Posterior vena cava (tissue), 2 donors: ENCODE results near the gene USP17L13. TPM values are rescaled to one million over a fixed set of nuclear protein-coding genes. Genes with fewer than 3 reads are reported as not detected.

Source experiments
- total RNA-seq, 2 donors: library from RNA; stranded (reverse); fragmentation: NEBNext Ultra II Directional; extraction: Animal tissue kit (Norgen Biotek cat#: 25700); gene quantifications; one replicate each; pipeline ENCODE4 v1.2.1, GENCODE V29; 2021
- donor health status: DM: yes; HTN: yes; CAD: no.
- donor health status: DM: yes; HTN: yes; CAD: no.

USP17L13 gene
- total RNA-seq, 2 donors from 2014 or later, result not detected

Other genes with a start within 250 kb of the USP17L13 start
- not detected for gene FAM90A26, start 54.5 kb upstream of the USP17L13 start, total RNA-seq
- gene USP17L10, start 14.2 kb upstream of the USP17L13 start, total RNA-seq, result not detected
- not detected for gene USP17L11, start 9.5 kb upstream of the USP17L13 start, total RNA-seq
- not detected for gene USP17L12, start 4.7 kb upstream of the USP17L13 start, total RNA-seq
- gene USP17L15, start 9.5 kb downstream of the USP17L13 start, total RNA-seq, result under 1 TPM in 1 of 2 donors, not detected in 1; 0.14 TPM
- gene USP17L17, start 19.0 kb downstream of the USP17L13 start, total RNA-seq, result not detected
- gene USP17L18, start 23.7 kb downstream of the USP17L13 start, total RNA-seq, result not detected
- gene USP17L19, start 28.5 kb downstream of the USP17L13 start, total RNA-seq, result not detected
- not detected for gene USP17L20, start 33.2 kb downstream of the USP17L13 start, total RNA-seq
- not detected for gene USP17L21, start 38.0 kb downstream of the USP17L13 start, total RNA-seq
- gene USP17L22, start 42.7 kb downstream of the USP17L13 start, total RNA-seq, result not detected
- gene USP17L24, start 100.3 kb downstream of the USP17L13 start, total RNA-seq, result not detected
- gene USP17L25, start 105.0 kb downstream of the USP17L13 start, total RNA-seq, result not detected
- not detected for gene USP17L26, start 109.8 kb downstream of the USP17L13 start, total RNA-seq
- not detected for gene USP17L5, start 114.5 kb downstream of the USP17L13 start, total RNA-seq
- not detected for gene USP17L27, start 119.3 kb downstream of the USP17L13 start, total RNA-seq
- gene USP17L28, start 124.0 kb downstream of the USP17L13 start, total RNA-seq, result not detected
- not detected for gene USP17L29, start 128.7 kb downstream of the USP17L13 start, total RNA-seq
- not detected for gene USP17L30, start 138.2 kb downstream of the USP17L13 start, total RNA-seq
- not detected for gene DEFB131A, start 219.5 kb downstream of the USP17L13 start, total RNA-seq